ENCODE data around the gene ADAMTS17. TPM values are rescaled to one million over a fixed set of nuclear protein-coding genes. Genes with fewer than 3 reads are reported as not detected.
A peak's percentile ranks its signal among the peaks of the same experiment; 100 is the strongest.

ADAMTS17 gene
- total RNA-seq, 1 donor from 2014 or later: 8.2 TPM

DNA sequence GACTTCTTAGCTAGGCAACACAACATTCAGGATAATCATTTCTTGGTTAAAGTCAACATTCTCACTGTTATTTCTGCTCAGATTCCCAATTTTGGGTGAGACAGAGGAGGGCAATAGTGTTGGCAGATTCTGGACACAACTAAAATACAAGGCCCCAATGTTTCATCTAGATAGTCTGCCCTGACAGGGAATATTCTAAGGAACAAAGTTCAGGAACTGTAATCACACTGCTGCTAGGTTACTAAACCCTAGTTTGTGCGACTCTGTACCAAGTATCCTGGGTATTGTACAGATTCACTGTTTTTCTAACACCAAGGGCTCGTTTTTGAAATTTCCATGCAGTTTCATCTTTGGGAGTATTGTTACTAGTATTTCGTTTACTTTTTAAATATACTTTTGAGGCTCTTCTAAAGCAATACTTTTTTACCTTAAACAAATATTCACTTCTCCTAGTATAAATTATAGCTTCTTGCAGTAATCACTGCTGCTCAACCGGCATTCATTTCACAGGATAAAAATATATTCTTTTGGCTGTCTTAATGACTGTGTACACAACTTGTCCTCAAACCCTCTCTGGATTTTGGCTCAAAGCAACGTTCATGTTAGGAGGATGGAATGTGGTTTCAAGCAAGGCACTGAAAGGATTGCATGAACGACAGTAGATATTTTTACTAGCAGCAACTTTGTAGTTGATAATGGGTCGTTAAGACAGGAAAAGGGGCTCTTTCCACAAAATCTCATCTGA lies 167.4 kb downstream of the ADAMTS17 start:
- DNase-seq (ENCODE audit: low spot score): no peak

DNA sequence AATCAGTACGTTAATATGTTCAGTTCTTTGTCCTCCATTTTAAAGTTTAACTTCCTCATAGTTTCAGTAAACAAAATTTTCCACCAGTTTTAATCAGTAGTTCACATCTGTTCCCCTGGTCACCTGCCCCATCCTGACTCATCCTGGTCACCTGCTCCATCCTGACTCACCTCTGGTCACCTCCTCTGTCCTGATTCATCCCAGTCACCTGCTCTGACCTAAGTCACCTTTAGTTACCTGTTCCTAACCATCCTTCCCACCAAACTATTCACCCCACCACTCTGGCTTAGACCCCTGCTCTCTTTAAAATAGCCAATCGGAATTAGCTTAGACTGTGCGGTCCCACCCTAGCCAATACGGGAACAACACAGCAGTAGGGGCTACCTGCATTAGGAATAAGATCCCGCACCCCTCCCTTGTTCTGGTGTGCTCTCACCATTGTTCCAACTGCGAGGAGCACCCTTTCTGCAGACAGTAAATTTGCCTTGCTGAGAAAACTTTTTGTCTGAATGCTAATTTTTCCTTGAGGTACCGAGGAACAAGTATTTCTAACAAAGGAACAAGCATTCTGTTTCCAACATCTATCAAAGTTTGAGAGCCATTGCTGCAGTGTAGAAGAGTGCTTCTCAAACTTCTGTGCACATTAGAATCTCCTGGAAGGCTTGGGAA lies 169.3 kb downstream of the ADAMTS17 start:
- DNase-seq (ENCODE audit: low spot score): no peak

DNA sequence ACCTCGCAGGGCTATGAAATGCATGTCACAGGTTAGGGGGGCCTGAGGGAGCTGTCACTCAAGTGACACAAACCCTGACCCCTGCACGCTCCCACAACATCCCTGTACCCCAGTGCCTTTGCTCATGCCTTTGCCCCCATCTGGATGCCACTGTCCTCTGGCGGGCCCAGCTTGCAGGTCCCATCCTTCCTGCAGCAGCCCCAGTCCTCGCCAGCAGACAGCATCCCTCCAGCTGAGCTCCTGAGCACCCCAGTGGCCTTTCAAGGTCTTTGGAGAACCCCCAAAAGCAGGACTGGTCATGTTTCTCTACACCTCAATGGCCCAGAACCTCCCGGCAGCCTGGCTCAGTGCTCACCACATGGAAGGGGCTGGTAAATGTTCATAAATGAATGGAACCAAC lies 170.4 kb downstream of the ADAMTS17 start:
- DNase-seq (ENCODE audit: low spot score): no peak

DNA sequence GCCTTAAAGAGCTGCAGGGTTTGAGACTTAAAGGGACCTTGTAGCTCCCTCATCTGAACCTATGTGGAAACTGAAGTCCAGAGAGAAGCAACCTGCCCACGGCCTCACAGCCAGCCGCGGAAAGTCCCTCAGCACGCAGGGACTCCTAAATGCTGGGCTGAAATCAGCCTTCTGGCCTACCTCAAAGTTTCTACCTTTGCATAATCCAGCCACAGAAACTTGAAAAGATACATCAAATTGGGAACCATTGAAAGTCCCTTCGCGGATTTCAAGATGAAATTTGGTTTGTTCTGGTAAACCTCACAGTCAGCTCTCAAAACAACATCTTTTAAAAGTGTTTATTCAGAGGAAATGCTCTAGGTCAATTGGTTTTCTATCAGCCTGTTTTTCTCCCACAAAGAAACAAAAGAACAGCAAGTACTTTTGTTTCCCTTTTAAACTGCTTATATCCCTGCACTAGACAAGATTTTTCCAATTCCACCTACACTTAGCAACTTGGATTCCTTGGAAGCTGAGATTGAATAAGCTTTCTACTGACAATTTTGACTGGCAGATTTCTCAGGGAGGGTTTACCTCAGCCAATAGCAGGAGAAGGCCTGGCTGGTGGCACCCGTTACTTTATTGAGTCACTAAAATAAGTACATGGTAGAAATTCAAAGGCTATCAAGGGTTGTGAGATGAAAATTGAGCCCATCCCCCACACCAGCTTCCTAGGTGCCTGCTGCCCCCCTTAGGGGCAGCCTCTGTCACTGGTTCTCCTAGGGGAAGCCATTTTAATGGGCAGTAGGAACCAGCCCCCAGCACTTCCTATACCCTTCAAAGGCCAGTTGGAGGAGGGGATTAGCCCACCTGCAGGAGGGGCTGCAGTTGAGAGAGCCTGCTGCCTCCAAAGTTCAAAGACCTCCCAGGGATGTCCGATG lies 171.2 kb downstream of the ADAMTS17 start:
- DNase-seq (ENCODE audit: low spot score): no peak

DNA sequence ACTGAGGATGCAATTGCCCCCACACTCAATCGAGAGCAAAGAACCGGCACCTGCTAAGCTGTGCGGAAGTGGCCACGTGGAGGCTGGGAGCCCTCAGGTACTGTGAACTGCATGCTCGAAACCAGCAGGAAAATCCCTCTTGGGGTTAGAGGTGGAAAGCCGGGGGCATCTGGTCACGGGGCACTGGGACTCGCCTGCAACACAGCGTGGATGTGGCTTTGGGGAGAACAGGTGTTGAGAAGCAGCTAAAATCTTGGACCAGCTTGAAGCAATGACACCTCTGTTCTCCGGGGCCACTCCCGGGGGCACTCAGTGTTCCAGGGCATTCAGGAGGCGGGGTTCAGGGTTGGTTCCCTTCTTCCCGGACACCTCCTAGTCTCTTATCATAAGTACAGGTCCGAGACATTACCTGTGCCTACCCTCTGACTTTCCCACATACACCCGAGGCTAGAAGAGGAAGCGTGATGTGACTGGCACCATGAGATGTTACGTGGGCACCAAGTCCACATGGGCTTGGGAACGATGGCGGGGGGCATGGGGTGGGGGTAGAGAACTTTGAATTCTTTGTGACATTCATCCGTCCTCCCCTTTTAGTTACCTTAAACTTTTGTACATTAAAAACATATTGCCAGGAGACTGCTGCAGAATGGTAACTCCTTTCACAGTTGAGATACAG lies 172.0 kb downstream of the ADAMTS17 start:
- no peak for DNase-seq (ENCODE audit: low spot score)

DNA sequence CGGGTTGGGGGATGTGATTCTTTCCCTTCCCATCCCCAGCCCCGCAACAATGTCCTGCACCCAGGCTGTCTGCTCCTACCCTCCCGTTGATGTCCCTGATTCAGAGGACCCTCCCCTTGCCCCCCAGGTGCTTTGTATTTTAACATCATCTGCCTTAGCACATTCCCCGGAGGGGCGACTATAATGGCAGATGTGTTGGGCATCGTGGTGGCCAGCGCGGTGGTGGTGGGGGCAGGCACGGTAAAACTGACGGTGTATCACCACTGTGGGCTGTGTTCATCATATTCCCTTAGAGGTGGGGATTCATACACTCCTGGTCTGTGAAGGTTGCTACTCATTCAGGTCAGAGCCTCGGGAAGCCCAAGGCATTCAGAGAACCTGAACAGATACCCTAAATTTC lies 173.0 kb downstream of the ADAMTS17 start:
- DNase-seq (ENCODE audit: low spot score): no peak

DNA sequence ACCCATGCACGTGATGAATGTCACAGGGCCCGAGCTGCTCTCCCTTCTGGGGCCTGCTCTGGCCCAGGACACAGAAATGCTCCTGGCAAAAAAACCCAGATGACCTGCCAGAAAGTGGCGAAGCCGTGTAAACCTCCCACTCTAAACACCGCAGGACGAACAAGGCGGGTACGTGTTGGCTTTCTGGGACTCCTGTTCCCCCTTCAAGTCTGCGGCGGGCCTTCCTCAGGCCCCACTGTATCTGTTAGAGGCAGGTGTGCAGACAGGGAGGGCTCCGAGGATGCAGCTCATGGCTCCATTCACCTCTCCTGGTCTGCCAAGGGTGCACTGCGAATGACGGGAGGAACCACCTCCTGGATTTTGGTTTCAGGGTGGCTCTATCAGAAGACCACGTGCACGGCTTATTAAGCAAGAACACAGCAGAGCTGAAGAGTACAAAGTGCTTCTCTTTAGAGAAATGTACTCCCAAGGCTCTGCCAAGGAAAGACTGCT lies 173.8 kb downstream of the ADAMTS17 start:
- DNase-seq (ENCODE audit: low spot score): peak; percentile 7

DNA sequence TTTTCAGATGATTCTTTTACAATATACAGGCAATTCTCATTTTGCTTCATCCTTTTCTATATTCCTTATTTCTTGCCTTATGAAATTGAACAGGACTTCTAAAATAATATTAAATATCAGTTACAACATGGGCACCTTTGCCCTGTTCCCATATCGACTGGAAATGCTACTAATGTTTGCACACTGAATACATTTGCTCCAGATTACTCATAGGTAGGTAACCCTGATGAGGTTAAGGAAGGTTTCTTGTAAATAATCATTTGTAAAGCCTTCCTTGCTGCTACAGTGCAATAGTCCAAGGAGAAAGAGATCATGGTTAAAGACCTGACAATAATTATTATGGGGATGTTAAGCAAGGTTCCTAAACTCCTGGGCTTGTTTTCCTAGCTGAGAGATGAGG lies 175.5 kb downstream of the ADAMTS17 start:
- no peak for DNase-seq (ENCODE audit: low spot score)

DNA sequence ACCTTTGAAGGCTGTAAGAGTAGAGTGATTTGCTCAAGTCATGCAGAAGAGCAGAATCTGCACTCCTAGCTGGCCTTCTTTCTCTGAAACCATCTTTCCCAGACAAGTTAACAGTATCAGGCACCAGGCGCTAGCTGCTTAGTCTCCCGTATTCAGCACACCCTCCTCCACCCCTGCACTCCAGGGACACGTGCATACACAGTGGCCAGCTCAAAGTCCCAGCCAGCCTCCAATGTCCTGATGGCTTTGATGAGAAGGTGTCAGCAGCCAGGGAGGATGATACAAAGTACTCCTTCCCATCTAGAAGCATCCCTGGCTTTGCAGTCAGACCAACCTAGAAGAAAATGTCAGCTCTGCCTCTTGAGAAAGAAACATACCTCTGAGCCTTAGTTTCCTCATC lies 177.8 kb downstream of the ADAMTS17 start:
- DNase-seq (ENCODE audit: low spot score): no peak

DNA sequence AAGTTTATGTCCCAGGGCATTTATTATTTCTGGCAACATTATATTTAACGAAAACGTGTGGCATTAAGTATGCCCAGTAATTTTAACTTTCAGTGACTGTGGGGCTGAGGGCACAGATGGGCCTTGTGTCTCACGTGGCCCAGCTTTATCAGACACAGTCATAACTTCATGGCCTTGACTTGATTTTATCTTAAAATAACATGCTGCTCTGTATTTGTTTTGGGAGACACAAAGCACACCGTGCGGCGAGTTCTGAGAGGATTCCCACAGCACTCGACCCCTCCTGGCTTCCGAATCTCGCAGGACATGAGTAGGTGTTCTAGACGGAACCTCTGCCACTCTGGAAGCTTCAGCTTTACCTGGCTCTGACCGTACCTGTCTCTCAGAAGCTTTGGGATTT lies 180.8 kb downstream of the ADAMTS17 start:
- DNase-seq (ENCODE audit: low spot score): no peak

DNA sequence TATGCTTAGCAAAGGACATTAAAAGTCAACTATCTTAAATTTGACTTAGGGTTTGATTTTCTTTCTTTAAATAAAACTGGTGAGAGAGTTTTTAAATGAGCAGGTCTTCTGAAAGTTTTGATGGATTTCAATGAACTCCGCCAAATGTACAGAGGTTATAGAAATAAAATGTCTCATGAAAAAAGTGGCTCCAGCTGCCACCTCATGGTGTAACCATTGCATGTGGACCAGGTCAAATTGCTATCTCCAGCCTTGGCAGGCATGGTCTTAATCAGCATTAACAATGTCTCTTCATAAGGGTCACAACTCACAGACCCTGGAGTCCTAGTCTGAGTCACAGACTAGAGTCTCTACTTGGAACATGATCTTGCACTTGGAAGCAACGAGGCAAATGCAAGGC lies 182.3 kb downstream of the ADAMTS17 start:
- DNase-seq (ENCODE audit: low spot score): no peak

DNA sequence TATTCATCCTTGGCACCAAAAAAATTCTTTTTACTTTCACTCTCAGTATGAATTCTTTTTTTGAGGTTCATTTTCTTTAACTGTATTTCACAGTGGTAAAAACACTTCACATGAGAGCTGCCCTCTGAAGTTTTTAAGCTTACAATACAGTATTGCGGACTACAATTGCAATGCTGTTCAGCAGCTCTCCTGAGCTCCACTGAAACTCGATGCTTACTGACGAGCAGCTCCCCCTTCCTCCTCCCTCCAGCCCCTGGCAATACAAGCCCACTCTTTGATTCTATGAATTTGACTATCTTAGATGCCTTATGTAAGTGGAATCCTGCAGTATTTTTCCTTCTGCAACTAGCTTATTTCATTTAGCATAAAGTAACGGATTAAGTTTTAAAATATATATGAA lies 183.4 kb downstream of the ADAMTS17 start:
- no peak for DNase-seq (ENCODE audit: low spot score)

DNA sequence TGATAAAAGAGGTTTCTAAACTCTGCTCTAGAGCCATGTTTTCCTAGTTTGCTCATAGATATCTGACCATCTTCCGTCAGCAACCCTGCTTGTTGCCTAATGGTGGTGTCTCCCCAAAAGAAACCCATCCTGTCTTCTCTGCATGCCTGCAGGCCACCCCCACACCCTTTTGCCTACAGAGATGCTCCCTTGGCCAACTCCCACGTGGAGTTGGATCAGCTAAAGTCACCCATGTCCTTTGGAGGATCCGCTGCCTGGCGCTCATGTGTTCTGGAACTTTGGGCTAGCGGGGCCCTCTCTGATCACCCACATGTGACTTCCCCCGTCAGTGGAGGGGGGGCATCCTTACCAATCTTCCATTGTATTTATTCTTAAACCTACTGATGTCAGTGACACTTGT lies 185.6 kb downstream of the ADAMTS17 start:
- DNase-seq (ENCODE audit: low spot score): no peak

DNA sequence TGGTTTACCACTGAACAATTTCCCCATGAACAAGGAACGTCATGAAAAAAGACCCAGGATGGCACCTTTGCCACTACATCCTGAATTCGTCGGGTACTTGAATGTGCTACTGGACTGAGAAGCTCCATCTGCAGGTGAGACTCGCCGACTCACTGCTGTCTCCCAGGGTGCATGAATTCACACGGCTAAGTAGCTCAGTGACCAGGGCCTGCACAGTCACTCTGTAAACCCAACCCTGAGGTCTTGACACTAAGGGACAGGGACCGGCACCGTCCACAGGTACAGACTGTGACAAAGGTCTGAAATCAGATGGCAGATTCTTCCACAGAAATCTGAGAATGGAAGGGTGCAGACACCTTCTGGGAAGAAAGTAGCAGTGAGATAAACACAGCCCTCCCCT lies 187.4 kb downstream of the ADAMTS17 start:
- DNase-seq (ENCODE audit: low spot score): no peak

DNA sequence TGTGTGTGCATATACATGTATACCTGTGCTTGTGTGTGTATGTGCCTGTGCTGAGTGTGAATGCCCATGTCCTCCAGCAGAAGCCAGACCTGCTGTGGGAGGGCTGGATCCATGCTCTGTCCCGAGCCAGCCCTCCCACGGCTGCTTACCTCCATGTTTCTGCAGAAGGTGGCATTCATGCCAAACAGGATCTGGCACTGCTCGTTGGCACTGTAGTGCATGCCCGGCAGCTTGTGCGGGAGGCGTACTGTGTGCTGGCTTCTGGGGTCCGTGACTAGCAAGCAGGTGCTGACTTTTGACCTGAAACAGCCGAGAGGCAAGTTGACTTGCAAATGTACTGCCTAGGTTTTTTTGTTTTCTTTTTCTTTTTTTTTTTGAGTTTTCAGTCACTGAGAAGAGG lies 189.3 kb downstream of the ADAMTS17 start:
- no peak for DNase-seq (ENCODE audit: low spot score)

DNA sequence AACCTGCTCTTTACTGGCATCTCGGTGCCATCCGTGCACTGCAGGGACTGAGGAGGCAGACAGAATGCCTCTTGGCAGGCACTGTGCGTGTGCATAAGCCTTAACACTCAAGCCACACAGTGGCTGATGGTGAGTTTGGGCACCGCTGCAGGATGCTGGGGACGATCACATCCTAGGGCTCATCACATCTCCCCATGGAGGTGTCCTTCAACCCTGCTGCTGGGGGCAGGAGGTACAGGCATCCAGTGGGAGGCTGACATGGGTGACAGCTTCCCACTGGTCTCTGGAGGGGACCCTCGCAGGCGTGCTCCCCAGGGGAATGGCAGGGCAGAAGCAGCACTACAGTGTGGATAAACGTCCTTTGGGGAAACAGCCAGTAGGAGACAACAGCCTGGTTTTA lies 190.9 kb downstream of the ADAMTS17 start:
- DNase-seq (ENCODE audit: low spot score): no peak

DNA sequence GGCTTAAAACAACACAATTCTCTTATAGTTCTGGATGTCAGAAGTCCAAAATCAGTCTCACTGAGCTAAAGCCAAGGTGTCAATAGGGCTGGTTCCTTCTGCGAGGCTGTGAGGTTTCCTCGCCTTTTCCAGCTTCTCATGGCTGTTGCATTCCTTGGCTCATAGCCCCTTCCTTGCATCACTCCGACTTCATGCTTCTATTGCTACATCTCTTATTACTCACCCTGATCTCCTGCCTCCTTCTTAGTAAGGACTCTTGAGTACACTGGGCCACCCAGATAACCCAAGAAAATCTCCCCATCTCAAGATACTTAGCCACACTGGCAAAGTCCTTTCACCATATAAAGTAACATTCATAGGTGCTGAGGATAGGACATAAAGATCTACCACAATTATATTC lies 193.9 kb downstream of the ADAMTS17 start:
- no peak for DNase-seq (ENCODE audit: low spot score)

DNA sequence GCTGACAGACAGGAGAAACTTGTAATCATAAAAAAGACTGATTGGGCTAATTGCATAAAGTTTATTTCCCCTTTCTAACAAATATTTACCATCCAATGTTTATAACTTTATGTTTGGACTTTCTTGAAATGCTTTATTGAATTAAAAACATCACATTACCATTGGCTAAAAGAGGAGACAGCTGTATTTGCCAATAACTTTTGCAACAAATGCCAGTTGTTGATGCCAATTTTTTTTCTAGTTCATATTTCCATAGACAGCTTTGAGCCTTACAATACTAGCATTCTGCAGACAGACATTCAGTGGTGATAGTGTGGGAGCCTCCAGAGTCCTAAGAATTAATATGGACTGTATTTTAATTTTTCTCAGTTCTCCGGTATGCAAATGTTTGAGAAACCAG lies 198.4 kb downstream of the ADAMTS17 start:
- DNase-seq (ENCODE audit: low spot score): no peak

DNA sequence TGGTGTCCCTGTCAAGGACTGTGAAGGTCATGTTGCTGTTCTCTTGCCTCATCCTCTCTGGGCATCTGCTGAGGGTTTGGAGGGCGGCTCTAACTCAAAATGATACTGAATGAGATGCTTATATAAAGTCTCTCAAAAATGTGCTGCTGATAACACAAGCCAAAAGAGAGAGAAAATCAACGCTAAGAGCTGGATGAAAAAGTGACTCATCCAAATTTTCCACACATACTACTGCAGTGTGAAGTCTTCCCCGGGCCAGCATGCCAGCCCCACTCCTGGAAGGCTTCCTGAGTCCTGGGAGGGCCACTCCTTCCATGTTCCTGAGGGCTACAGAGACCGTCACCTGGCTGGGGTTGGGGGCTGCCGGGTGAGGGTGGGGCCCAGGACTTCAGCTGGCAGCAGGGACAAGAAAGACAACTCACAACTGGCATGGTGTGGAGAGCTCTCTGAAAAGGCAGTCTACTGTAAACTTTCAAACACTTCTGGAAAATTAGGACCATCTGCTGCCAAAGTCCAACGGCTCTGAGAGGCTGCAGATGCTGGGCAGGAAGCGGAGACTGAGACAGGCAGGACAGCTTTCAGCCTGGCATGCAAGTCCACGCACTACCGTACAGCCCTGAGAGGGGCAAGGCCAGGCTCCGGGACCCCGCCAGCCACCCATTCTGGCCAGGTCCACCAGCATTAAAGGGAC lies 200.3 kb downstream of the ADAMTS17 start:
- DNase-seq (ENCODE audit: low spot score): peak; percentile 81

DNA sequence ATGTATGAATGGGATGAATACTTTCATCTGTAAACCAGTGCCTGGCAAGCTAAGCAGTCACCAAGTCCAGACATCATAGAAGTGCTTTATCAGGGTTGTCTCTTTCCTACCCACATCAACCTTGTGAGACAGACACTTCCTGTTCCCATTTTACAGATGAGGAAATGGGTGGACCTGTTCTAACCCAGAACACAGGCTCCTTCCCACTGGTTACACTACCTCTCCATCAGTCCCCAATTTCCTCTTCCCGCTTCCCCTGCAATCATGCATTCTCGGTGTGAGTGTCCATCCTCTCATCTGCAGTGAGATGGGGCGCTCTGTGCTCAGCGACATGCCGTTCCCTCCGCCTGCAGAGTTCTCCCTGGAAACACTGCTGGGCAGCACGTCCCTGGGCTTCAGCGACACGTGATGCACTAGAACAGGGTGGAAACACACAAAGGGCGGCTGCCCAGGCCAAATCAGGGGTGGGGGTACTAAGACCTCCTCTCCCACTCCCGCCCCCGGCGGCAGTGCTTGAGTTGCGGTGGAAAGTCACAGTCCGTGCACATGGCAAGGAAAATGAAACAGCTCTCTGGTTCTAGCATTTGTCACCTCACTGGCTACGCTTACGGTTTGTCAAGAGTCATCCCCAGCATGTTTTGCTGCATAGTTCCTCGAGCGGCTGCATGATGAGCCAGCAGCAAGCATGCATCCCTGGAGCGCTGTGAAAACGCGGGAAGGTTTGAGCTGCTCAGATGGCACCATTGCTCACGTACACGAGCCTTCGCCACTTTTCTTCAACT lies 201.1 kb downstream of the ADAMTS17 start:
- peak; percentile 32 for DNase-seq (ENCODE audit: low spot score)
